Measurements from ENCODE around the gene ORC1.
"Not testable (repeated sequence)": the region's sequence is repeated elsewhere in the genome, so short reads cannot be mapped to it uniquely, and the experiment has no call there.

Gene ORC1

GRCh38 chr1:52385376-52385775, 18.8 kb downstream of the ORC1 start:
- no peak for FAIRE-seq

DNA sequence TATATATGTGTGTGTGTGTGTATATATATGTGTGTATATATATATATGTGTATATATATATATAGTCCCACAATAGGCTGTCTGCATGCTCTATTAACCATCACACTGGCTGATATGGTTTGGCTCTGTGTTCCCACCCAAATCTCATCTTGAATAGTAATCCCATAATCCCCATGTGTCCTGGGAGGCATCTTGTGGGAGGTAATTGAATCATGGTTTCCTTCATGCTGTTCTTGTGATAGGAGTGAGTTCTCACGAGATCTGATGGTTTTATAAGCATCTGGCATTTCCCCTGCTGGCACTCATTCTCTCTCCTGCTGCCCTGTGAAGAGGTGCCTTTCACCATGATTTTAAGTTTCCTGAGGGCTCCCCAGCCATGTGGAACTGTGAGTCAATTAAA, 34.4 kb downstream of the ORC1 start:
- not testable (repeated sequence) for FAIRE-seq

DNA sequence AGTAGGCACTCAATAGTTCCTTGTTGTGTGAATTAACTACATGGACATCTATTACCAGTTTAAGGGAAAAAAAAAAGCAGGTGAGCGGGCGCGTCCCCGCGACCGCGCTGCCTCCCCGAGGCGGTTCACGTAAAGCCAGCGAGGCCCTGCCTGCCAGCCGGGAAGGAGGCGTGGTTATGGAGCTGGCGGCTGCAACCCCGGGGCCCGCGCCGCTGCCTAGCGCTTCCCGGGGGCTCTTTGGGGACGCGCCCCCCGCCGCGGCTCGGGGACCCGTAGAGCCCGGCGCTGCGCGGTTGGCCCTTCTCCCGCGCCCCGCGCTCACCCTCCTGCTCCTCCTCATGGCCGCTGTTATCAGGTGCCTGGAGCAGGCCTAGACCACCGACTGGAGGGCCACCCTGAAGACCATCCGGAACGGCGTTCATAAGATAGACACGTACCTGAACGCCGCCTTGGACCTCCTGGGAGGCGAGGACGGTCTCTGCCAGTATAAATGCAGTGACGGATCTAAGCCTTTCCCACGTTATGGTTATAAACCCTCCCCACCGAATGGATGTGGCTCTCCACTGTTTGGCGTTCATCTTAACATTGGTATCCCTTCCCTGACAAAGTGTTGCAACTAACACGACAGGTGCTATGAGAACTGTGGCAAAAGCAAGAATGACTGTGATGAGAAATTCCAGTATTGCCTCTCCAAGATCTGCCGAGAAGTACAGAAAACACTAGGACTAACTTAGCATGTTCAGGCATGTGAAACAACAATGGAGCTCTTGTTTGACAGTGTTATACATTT, 35.6 kb downstream of the ORC1 start:
- no peak for FAIRE-seq

DNA sequence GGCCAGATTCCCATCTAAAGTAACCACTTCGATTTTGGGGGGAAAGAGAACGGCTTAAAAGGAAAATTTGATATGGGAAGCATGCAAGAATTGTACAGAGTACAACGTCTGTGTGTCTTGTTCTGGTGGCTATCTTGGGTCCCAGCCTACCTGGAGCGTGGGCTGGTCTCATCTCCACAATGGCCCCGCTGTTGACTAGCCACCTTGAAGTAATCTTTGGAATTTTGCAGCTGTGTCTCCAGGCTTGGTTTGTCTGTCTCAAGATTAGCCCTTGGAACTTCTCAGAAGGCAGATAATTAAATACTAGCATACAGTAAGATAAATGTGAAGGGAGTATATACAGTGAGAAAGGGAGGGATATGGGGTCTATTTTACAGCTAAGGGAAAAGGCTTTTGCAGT, 37.0 kb downstream of the ORC1 start:
- FAIRE-seq, result no peak

DNA sequence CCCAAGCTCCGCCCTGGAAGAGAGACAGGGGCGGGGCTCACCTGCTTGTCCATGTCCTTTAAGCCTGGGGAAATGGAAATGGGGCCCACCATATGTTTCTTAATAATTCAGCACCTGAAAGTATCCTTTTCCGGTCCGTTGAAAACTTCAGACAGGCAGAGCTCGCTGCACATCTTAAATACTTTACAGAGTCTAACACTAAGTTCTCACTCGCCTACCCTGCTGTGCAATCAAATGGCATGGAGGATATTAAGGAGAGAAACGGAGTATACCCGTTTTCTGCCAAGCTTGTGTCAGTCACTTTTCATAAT, 37.8 kb downstream of the ORC1 start:
- no peak for FAIRE-seq

DNA sequence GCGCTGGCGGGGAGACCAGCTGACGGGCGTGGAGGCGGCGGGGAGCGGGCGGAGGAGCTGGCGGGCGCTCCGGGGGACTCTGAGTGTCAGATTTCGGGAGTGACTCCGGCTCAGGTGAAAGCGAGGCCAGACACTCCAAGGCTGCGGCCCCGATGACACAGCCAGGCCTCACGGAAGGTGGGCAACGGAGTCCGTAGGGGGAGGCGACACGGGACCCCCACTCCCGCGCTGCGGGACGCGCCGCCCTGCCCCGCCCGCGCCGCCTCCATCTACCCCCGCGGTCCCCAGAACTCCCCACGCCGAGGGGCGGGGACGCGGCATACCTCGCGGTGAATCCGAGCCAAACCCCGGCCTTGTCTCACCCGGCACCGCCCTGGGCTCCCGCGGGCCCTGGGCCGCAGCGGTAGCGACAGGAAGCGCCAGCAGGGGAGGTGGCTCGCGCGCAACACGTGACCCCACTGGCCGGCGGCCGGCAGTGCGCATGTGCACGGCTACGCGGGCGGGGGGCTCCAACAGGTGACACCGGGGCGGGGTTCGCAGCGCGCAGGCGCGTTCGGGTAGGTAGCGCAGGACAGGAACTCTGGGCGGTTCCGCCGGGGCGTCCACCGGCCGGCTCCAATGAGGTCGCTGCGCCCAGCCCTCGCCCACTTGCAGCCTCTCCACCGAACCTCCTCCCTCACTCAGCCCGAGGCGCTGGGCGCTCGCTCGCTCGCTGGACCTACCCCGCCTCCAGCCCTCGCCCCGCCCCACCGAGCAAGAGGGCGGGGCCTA, 38.3 kb downstream of the ORC1 start, which contains the start of gene CC2D1B:
Gene CC2D1B (minus strand): TSS at position 460 of the 771 bp plus-strand sequence. CDS start 1,585 bp downstream, outside the sequence.
- FAIRE-seq, result peak; percentile 97

- FAIRE-seq, result peak; percentile 13
These were observed 39.0 kb downstream of the ORC1 start for GRCh38 chr1:52365071-52365745.

- FAIRE-seq, result no peak
These were observed 39.9 kb downstream of the ORC1 start for GRCh38 chr1:52364235-52364839.

DNA sequence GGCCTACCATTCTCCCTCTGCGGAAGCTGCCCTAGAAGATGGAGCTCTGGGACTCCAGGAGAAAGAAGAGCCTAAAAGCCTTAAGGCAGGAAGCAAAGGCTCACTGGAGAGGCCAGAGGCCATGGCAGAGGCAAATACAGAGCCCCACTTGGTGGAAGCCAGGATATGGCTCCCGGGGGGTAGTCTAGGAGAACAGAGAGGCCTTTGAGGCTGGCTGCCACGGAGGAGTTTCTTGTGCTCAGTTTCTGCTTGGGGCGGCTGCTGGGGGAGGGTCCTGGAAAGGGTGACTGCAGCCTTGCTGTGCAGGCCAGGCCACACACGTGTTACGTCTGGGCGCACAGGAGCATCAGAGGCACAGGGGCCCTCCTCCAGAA, 43.6 kb downstream of the ORC1 start:
- no peak for FAIRE-seq

GRCh38 chr1:52359676-52360594, 44.3 kb downstream of the ORC1 start:
- FAIRE-seq, result no peak

DNA sequence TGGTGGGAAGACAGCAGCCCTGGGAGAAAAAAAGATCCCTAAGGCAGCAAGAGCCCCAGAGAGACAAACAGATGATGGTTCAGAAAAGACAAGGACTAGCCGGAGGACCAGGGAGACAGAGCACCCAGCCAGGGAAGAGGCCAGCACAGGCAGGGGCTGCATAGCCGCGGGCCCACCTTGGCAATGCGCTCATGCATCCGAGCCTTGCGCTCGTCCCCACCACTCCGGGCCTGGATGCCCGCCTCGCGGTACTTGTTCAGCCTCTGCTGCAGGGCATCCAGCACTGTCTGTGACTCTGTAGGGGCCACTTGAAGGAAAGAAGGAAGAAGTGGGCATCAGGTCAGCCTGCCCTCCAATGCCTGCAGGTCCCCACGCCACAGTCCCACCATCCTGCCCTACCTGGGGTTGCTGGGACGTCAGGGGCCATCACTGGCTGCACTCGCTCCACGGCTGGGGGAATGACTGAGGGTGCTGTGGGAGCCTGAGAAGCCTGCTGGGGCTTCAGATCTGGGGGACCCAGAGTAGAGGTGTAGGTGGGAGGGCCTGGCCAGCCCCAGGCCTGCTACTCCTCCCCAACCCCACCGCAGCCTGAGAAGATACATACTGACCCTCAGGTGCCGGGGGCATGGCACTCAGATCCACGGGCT, 45.2 kb downstream of the ORC1 start:
- no peak for FAIRE-seq

DNA sequence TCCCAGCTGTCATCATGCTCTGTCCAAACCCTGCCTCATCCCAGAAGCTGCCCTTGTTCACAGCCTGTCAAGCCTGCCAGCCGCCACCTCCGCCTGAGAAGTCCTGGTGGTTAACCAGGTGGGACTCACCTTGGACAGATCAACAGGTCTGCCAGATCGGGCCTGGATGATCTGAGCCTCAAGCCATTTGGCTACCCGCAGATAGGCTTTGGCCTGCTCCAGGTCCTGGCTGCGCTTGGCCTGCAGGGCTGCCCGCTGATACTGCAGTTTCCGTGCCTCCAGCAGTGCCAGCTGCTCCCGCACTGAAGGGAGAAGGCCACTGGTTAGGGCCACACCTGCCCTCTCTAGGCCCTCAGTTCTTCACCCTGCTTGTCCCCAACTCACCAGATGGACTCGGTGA, 46.8 kb downstream of the ORC1 start:
- no peak for FAIRE-seq

GRCh38 chr1:52356818-52357355, 47.3 kb downstream of the ORC1 start:
- FAIRE-seq, result no peak

- FAIRE-seq, result no peak
These were observed 48.2 kb downstream of the ORC1 start for GRCh38 chr1:52355847-52356505.

GRCh38 chr1:52355436-52355835, 48.8 kb downstream of the ORC1 start:
- no peak for FAIRE-seq

- FAIRE-seq, result no peak
These were observed 51.5 kb downstream of the ORC1 start for GRCh38 chr1:52352690-52353089.

GRCh38 chr1:52348704-52349300, 55.4 kb downstream of the ORC1 start:
- FAIRE-seq, result peak; percentile 36

DNA sequence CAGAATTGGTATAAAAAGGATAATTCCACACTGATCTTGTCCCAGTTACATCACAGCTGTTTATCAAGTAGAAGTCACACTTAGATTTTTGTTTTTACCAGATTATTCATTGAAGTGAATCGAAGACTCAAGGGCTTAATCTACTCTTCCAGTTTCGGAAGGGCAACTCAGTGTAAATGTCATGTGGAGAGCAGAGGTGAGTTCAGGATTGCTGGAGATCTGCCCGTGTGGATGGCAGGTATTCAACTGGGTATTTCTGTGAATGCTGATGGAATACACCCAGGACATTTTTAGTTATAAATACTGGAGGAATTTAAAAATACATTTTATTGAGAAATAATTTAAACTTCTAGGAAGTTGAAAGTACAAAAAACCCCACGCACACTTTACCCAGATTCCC, 57.6 kb downstream of the ORC1 start:
- FAIRE-seq, result no peak

- FAIRE-seq, result no peak
These were observed 59.0 kb downstream of the ORC1 start for GRCh38 chr1:52345252-52345651.

- no peak for FAIRE-seq
These were observed 60.2 kb downstream of the ORC1 start for GRCh38 chr1:52343979-52344378.
